HCT116 (cell line): Measurements from ENCODE around the gene ARHGEF40. TPM values are rescaled to one million over a fixed set of nuclear protein-coding genes. Genes with fewer than 3 reads are reported as not detected.

Experiments used
- ATAC-seq: fragments of 200-7000 bp; cut with Tn5 transposase; 2 replicates; pipeline ENCODE4 v1.9.1; 2020; ENCODE audit warnings: mild to moderate bottlenecking, moderate library complexity
- BruUV-seq: library from RNA; stranded (reverse); fragments of 400-500 nt; replicated peaks from 2 replicates; lab custom pipeline; 2021; lab: Mats Ljungman, UMichigan
- CTCF ChIA-PET: fragments of 300-600 bp; sonication (Branson Sonifier 250); formaldehyde crosslinking; loops from one replicate; lab custom pipeline; 2021; ENCODE audit warnings: antibody characterized with exemption; lab: Charles Lee
- POLR2A ChIA-PET: fragments of 300-600, 350-600 bp; sonication (Branson Sonifier 250); formaldehyde crosslinking; loops from one replicate; lab custom pipeline; 2021; ENCODE audit warnings: antibody characterized with exemption; lab: Charles Lee
- RAD21 ChIA-PET, 2 experiments: fragments of 300-600 bp; sonication (Branson Sonifier 250); formaldehyde crosslinking; loops; one replicate each; lab custom pipeline; 2023; ENCODE audit warnings: low total read pairs in 2 of 2; ENCODE audit not compliant: uncharacterized antibody in 2 of 2, unreplicated experiment in 2 of 2, low non-redundant PET in 1 of 2; lab: Charles Lee
- DNase-seq: peaks from one replicate; pipeline ENCODE4 v3.0.0-alpha.2; 2010; ENCODE audit warnings: low read depth, low spot score
- H2AFZ ChIP-seq: fragments of 200-600 bp; shearing (Covaris generic), sonication (generic); 2 replicates; pipeline ENCODE4 v1.6.1; 2017; ENCODE audit warnings: low read depth, mixed run types, mixed read lengths, antibody characterized with exemption, low read length; ENCODE audit not compliant: poor library complexity, severe bottlenecking
- H3K27ac ChIP-seq: 2 replicates; pipeline ENCODE4 v1.5.1; 2012; ENCODE audit warnings: low read depth, low read length
- H3K27me3 ChIP-seq: fragments of 200-600 bp; sonication (generic); 2 replicates; pipeline ENCODE4 v1.6.1; 2016; ENCODE audit warnings: mixed run types, low read length, mixed read lengths; ENCODE audit not compliant: insufficient read depth
- H3K36me3 ChIP-seq, 2 experiments: fragments of 200-500 bp in 1 of 2; fragments of 200-600 bp in 1 of 2; sonication (Bioruptor generic) in 1 of 2; sonication (generic) in 1 of 2; 2 replicates each; pipeline versions ENCODE4 v1.5.1 to v1.6.1; 2014 to 2016; ENCODE audit warnings: low read length in 2 of 2, inconsistent platforms in 1 of 2, mixed read lengths in 1 of 2, mixed run types in 1 of 2; ENCODE audit not compliant: insufficient read depth in 2 of 2, control insufficient read depth in 1 of 2
- H3K4me1 ChIP-seq, 2 experiments: fragments of 200-600 bp in 1 of 2; sonication (generic) in 1 of 2; 2 replicates each; pipeline versions ENCODE4 v1.5.1 to v1.6.1; 2012 to 2017; ENCODE audit warnings: low read length in 2 of 2, inconsistent platforms in 1 of 2, mild to moderate bottlenecking in 1 of 2, mixed read lengths in 1 of 2, mixed run types in 1 of 2, moderate library complexity in 1 of 2; ENCODE audit not compliant: insufficient read depth in 2 of 2, control insufficient read depth in 1 of 2
- H3K4me2 ChIP-seq: fragments of 200-600 bp; sonication (generic); 2 replicates; pipeline ENCODE4 v1.6.1; 2017; ENCODE audit warnings: mixed run types, low read length, mixed read lengths
- H3K4me3 ChIP-seq, 2 experiments: fragments of 200-600 bp in 1 of 2; sonication (generic) in 1 of 2; replicated peaks in 1 of 2; 2 replicates each; pipeline ENCODE4 v1.5.1; 2011 to 2016; ENCODE audit warnings: low read length in 2 of 2, control low read depth in 1 of 2, low read depth in 1 of 2, mild to moderate bottlenecking in 1 of 2, mixed read lengths in 1 of 2, mixed run types in 1 of 2
- H3K79me2 ChIP-seq: fragments of 200-600 bp; sonication (generic); 2 replicates; pipeline ENCODE4 v1.6.1; 2017; ENCODE audit warnings: mild to moderate bottlenecking, mixed run types, low read length, moderate library complexity, mixed read lengths; ENCODE audit not compliant: insufficient read depth
- H3K9ac ChIP-seq: fragments of 200-600 bp; sonication (generic); 2 replicates; pipeline ENCODE4 v1.6.1; 2016; ENCODE audit warnings: low read length, mixed read lengths
- H3K9me2 ChIP-seq: fragments of 200-600 bp; sonication (generic), shearing (Covaris generic); 2 replicates; pipeline ENCODE4 v1.6.1; 2017; ENCODE audit warnings: mixed run types, mild to moderate bottlenecking, moderate library complexity; ENCODE audit not compliant: insufficient read depth
- H3K9me3 ChIP-seq, 2 experiments: fragments of 200-500 bp in 1 of 2; fragments of 200-600 bp in 1 of 2; sonication (Bioruptor generic) in 1 of 2; sonication (generic) in 1 of 2; 2 replicates each; pipeline ENCODE4 v1.6.1; 2014 to 2017; ENCODE audit warnings: low read length in 2 of 2, mixed read lengths in 2 of 2, inconsistent platforms in 1 of 2, low read depth in 1 of 2, mild to moderate bottlenecking in 1 of 2, mixed run types in 1 of 2, moderate library complexity in 1 of 2; ENCODE audit not compliant: control insufficient read depth in 1 of 2, insufficient read depth in 1 of 2
- H4K20me1 ChIP-seq: fragments of 200-600 bp; sonication (generic), shearing (Covaris generic); 2 replicates; pipeline ENCODE4 v1.6.1; 2017; ENCODE audit warnings: mixed run types, mild to moderate bottlenecking, moderate library complexity; ENCODE audit not compliant: insufficient read depth
- CTCF ChIP-seq, 3 experiments: fragments of 200-600 bp in 1 of 3; sonication (generic) in 1 of 3; IDR thresholded peaks in 2 of 3; conservative IDR thresholded peaks in 1 of 3; 2 replicates each; pipeline ENCODE4 v1.5.1; 2012 to 2017; ENCODE audit warnings: low read depth in 2 of 3, low read length in 2 of 3, antibody characterized with exemption in 1 of 3, borderline replicate concordance in 1 of 3, control low read depth in 1 of 3, mild to moderate bottlenecking in 1 of 3, mixed read lengths in 1 of 3, mixed run types in 1 of 3, moderate library complexity in 1 of 3; ENCODE audit not compliant: insufficient read depth in 1 of 3
- EZH2phosphoT487 ChIP-seq: fragments of 200-600 bp; IDR thresholded peaks from 2 replicates; pipeline ENCODE4 v1.6.1; 2018; ENCODE audit warnings: antibody characterized with exemption, borderline replicate concordance
- FOSL1 ChIP-seq: IDR thresholded peaks from 2 replicates; pipeline ENCODE4 v1.6.1; 2012; ENCODE audit warnings: low read depth
- RAD21 ChIP-seq: IDR thresholded peaks from 2 replicates; pipeline ENCODE4 v1.6.1; 2012; ENCODE audit warnings: low read depth, mild to moderate bottlenecking
- SIN3A ChIP-seq: IDR thresholded peaks from 2 replicates; pipeline ENCODE4 v1.6.1; 2012; ENCODE audit warnings: low read depth
- TCF7L2 ChIP-seq: IDR thresholded peaks from 2 replicates; pipeline ENCODE4 v1.7.0; 2011; ENCODE audit warnings: borderline replicate concordance, inconsistent platforms; ENCODE audit not compliant: insufficient read depth, insufficient read length; ENCODE audit errors: extremely low read depth
- YY1 ChIP-seq: IDR thresholded peaks from 2 replicates; pipeline ENCODE4 v1.6.1; 2011; ENCODE audit warnings: low read length, low read depth, moderate library complexity, mild to moderate bottlenecking; ENCODE audit not compliant: insufficient replicate concordance; ENCODE audit errors: extremely low read depth
- ZFX ChIP-seq: fragments of 450-650 bp; IDR thresholded peaks from 2 replicates; pipeline ENCODE4 v1.6.1; 2017
- intact Hi-C: fragments of 100-400 bp; cut with micrococcal nuclease; formaldehyde crosslinking; loops from 2 replicates; pipeline ENCODE4 v1.10.0; 2022
- total RNA-seq: library from RNA; stranded (reverse); gene quantifications from one replicate; pipeline ENCODE4 v1.2.1, GENCODE V29; 2021; ENCODE audit not compliant: unreplicated experiment

Gene ARHGEF40
- total RNA-seq, 1 experiment from 2014 or later, result 6.3 TPM

GRCh38 chr14:21071225-21072030 is 1.3 kb downstream of the ARHGEF40 start:
- H3K9me2 ChIP-seq, result no peaks in the 10 kb centered on the region
- no peak overlapping the region for H3K27ac ChIP-seq

More at GRCh38 chr14:21071225-21072030, 1.3 kb downstream of the ARHGEF40 start:
- ATAC-seq (no peak), DNase-seq (no peak)
- Histone ChIP-seq H3K79me2 (no peaks in the 10 kb centered on the region), H3K9ac (peak overlapping the region; percentile 60; the same call in 1 of the 2 replicates), H4K20me1 (no peaks in the 10 kb centered on the region), H3K4me2 (peak overlapping the region; percentile 97), H3K27me3 (0 out of 2 replicates have a peak, but pooled peaks cover 4% of the 10 kb centered on the region), H3K9me3 (no peaks in the 10 kb centered on the region), H3K36me3 (no peaks in the 10 kb centered on the region), H3K4me1 (peaks cover 7 to 28% of the 10 kb centered on the region in 2 experiments), H2AFZ (no peak overlapping the region), H3K4me3 (peak overlapping the region; percentile 61 to 74)
- no TSS peak for BruUV-seq
- intact Hi-C loops, result no loop called here
- ChIA-PET POLR2A (no interaction called here), CTCF (interaction anchor here (0.6 to 2.4 kb wide), 8 partner anchors 16 to 386 kb away, joined by 3 to 10 read pairs (median 4); no protein-coding TSS in a partner anchor), RAD21 (interaction anchor here (0.6 to 1.8 kb wide), 3 partner anchors 17 to 57 kb away, joined by 3 to 6 read pairs (median 3); no protein-coding TSS in a partner anchor)
- no peak for TF ChIP-seq RAD21
- TF ChIP-seq YY1, result no peak
- no peak for TF ChIP-seq FOSL1
- no peak for TF ChIP-seq ZFX
- TF ChIP-seq CTCF (IDR thresholded peaks at IDR 0.05 in 2 of 3, conservative IDR thresholded peaks at IDR 0.05 in 1 of 3; ENCODE audit: borderline replicate concordance in 1 of 3, insufficient read depth in 1 of 3, low read depth in 2 of 3, low read length in 2 of 3), result no peak
- no peak for TF ChIP-seq EZH2phosphoT487
- TF ChIP-seq TCF7L2, result no peak
- no peak for TF ChIP-seq SIN3A
